K562 (cell line): ENCODE data around the gene ZNF620. TPM values are rescaled to one million over a fixed set of nuclear protein-coding genes. Genes with fewer than 3 reads are reported as not detected.

Experiments
- ETS1 ChIP-seq: conservative IDR thresholded peaks from 2 replicates; pipeline ENCODE4 v1.6.1; 2011; ENCODE audit warnings: low read depth, mild to moderate bottlenecking, low read length; ENCODE audit not compliant: control insufficient read depth
- FOS ChIP-seq: IDR thresholded peaks from 3 replicates; pipeline ENCODE4 v1.6.1; 2011; ENCODE audit not compliant: insufficient read length; ENCODE audit errors: extremely low read depth
- GABPA ChIP-seq: fragments of 200-800 bp; sonication (Bioruptor generic); conservative IDR thresholded peaks from 2 replicates; pipeline ENCODE4 v1.6.1; 2016; ENCODE audit warnings: low read depth, missing genetic modification characterization, missing compliant biosample characterization
- HNRNPL ChIP-seq: fragments of 200-400 bp; formaldehyde crosslinking; IDR thresholded peaks from 2 replicates; pipeline ENCODE4 v1.6.1; 2017; ENCODE audit warnings: low read depth, mild to moderate bottlenecking, low read length
- IFI16 ChIP-seq: fragments of 250-450 bp; sonication (Bioruptor Pico); IDR thresholded peaks from 2 replicates; pipeline ENCODE4 v2.1.2; 2022; ENCODE audit warnings: mild to moderate bottlenecking, inconsistent platforms
- JUN ChIP-seq, 2 experiments: sonication (generic) in 1 of 2; formaldehyde crosslinking in 1 of 2; IDR thresholded peaks; 2 replicates each; pipeline versions ENCODE4 v1.6.1 to v1.8.0; 2012 to 2022; ENCODE audit warnings: borderline replicate concordance in 2 of 2, mild to moderate bottlenecking in 2 of 2, improper control_type of control experiment in 1 of 2, low read depth in 1 of 2, low read length in 1 of 2, missing genetic modification reagents in 1 of 2
- PCBP2 ChIP-seq: fragments of 200-400 bp; formaldehyde crosslinking; IDR thresholded peaks from 2 replicates; pipeline ENCODE4 v1.6.1; 2018; ENCODE audit warnings: low read length, low read depth, mild to moderate bottlenecking, moderate library complexity; ENCODE audit not compliant: poor library complexity, severe bottlenecking
- POLR2A ChIP-seq: fragments of 450-650 bp; conservative IDR thresholded peaks from 2 replicates; pipeline ENCODE4 v1.6.1; 2016
- POU5F1 ChIP-seq: fragments of 150-350 bp; IDR thresholded peaks from 2 replicates; pipeline ENCODE4 v1.6.1; 2014; ENCODE audit warnings: borderline replicate concordance, low read length, low read depth, mild to moderate bottlenecking; ENCODE audit not compliant: partially characterized antibody
- TSC22D4 ChIP-seq: fragments of 450-650 bp; IDR thresholded peaks from 2 replicates; pipeline ENCODE4 v1.6.1; 2016; ENCODE audit warnings: missing genetic modification characterization, missing biosample characterization, control low read depth
- ZBTB17 ChIP-seq: fragments of 450-650 bp; formaldehyde crosslinking; IDR thresholded peaks from 2 replicates; pipeline ENCODE4 v1.4.0; 2020; ENCODE audit warnings: mild to moderate bottlenecking
- ZBTB7A ChIP-seq: IDR thresholded peaks from 2 replicates; pipeline ENCODE4 v1.6.1; 2011; ENCODE audit warnings: low read depth, mild to moderate bottlenecking, low read length, moderate library complexity, borderline replicate concordance; ENCODE audit not compliant: control insufficient read depth
- ZNF589 ChIP-seq: fragments of 200-800 bp; sonication (Bioruptor generic); IDR thresholded peaks from 2 replicates; pipeline ENCODE4 v1.6.1; 2016; ENCODE audit warnings: low read depth, missing genetic modification characterization, missing compliant biosample characterization
- ZNF696 ChIP-seq: fragments of 250-450 bp; sonication (Bioruptor Pico); conservative IDR thresholded peaks from 2 replicates; pipeline ENCODE4 v1.4.0; 2020; ENCODE audit warnings: mild to moderate bottlenecking, moderate library complexity
- ZNF76 ChIP-seq: fragments of 250-450 bp; sonication (Bioruptor Pico); IDR thresholded peaks from 2 replicates; pipeline ENCODE4 v1.4.0; 2020; ENCODE audit warnings: mild to moderate bottlenecking, moderate library complexity, borderline replicate concordance
- polyA plus RNA-seq, 8 experiments: library from polyadenylated mRNA; depleted of rRNA in 4 of 8; stranded (reverse) in 5 of 8; unstranded in 3 of 8; fragments of >200 nt; fragmentation: Nextera tagmentation in 2 of 8; fragmentation: Illumina TruSeq in 1 of 8; extraction: Ambion mirVana in 2 of 8; extraction: Trizol in 1 of 8; gene quantifications; 2 replicates each; pipeline versions ENCODE4 v1.2.1 to v1.2.3, GENCODE V29; 2011 to 2014; ENCODE audit warnings: inconsistent platforms in 1 of 8, missing spikeins in 1 of 8
- total RNA-seq, 7 experiments: library from RNA; depleted of rRNA in 6 of 7; stranded (reverse); fragments of >200 nt in 6 of 7; fragmentation: Illumina TruSeq in 2 of 7; extraction: Trizol in 2 of 7; gene quantifications; 2 replicates each; pipeline versions ENCODE4 v1.2.1 to v1.2.3, GENCODE V29; 2011 to 2021; ENCODE audit warnings: low replicate concordance in 1 of 7
- TF ChIP-seq, protein P1 (sequence below): fragments of 450-650 bp; formaldehyde crosslinking; conservative IDR thresholded peaks from 2 replicates; pipeline ENCODE4 v1.4.0; 2022; ENCODE audit warnings: mild to moderate bottlenecking, missing genetic modification characterization
- TF ChIP-seq, protein P2 (sequence below): sonication (generic); formaldehyde crosslinking; IDR thresholded peaks from 2 replicates; pipeline ENCODE4 v1.8.0; 2022; ENCODE audit warnings: mild to moderate bottlenecking, low read depth, missing genetic modification reagents
- TF ChIP-seq, protein P3 (sequence below), 3 experiments: fragments of 200-800 bp in 1 of 3; fragments of 250-450 bp in 1 of 3; fragments of 450-650 bp in 1 of 3; sonication (Bioruptor Pico) in 1 of 3; sonication (Bioruptor generic) in 1 of 3; formaldehyde crosslinking in 1 of 3; IDR thresholded peaks; 2 replicates each; pipeline versions ENCODE4 v1.6.1 to v1.8.0; 2016 to 2022; ENCODE audit warnings: mild to moderate bottlenecking in 2 of 3, missing genetic modification characterization in 2 of 3, missing compliant biosample characterization in 1 of 3, moderate library complexity in 1 of 3

Gene ZNF620
- total and polyA plus RNA-seq, 9 of the 15 experiments (the other 6 are each of a cell fraction or from before 2014, with no cell fraction given): 1.2 to 5.5 (median 3.3) TPM

DNA sequence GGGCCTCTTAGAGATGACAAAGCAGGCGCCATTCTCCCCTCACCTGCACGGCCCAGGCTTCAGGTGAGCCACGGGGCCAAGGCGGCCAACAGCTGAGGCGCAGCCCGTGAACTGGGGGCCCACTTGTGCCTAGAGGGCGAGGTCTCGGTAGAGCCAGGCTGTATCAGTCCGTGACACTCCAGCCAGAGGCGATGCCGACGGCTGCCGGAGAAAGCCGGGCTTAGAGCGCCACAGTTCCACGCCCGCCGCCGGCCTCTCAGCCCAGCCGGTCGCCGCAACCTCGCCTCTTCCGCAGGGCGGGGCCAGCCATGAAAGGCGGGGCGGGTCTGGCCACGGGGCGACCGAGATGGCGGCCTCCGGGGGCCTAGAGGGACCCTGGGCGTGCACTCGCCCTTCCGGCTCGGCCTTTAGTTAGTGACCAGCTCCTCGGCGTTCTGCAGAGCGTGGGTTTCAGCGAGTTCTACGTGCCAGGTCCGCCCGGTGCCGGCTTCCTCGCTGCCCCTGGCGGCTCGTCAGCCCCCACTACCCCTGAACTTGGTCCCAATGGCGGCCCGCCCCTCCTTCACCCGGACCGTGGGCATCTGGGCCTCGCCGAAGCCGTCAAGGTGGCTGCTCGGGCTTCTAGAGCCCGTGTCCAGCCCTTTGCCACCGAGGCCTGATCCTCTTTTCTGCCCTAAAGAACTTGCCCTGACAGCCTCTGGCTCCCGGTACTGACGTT, 18.9 kb downstream of the ZNF620 start, which contains the start of gene ZNF621 (continued):
- no peak for TF ChIP-seq IFI16 (CRISPR knock-in tag)
- TF ChIP-seq ZBTB17: peak; percentile 60
- peak; percentile 84; the same call in 1 of the 2 replicates for TF ChIP-seq ZBTB7A
- TF ChIP-seq ZNF76 (CRISPR knock-in tag): peak; percentile 13; the same call in 1 of the 2 replicates
- TF ChIP-seq, protein P1, sequence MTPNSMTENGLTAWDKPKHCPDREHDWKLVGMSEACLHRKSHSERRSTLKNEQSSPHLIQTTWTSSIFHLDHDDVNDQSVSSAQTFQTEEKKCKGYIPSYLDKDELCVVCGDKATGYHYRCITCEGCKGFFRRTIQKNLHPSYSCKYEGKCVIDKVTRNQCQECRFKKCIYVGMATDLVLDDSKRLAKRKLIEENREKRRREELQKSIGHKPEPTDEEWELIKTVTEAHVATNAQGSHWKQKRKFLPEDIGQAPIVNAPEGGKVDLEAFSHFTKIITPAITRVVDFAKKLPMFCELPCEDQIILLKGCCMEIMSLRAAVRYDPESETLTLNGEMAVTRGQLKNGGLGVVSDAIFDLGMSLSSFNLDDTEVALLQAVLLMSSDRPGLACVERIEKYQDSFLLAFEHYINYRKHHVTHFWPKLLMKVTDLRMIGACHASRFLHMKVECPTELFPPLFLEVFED (CRISPR knock-in tag): 0 out of 2 replicates have a peak, but pooled peaks have one; percentile 61
- TF ChIP-seq POU5F1: no peak
- peak; percentile 98 for TF ChIP-seq POLR2A
- no peak for TF ChIP-seq TSC22D4
- TF ChIP-seq ETS1: peak; percentile 77; the same call in 1 of the 2 replicates
- TF ChIP-seq GABPA: peak; percentile 93
- no peak for TF ChIP-seq PCBP2
- TF ChIP-seq JUN (IDR thresholded peaks at IDR 0.05; ENCODE audit: borderline replicate concordance, low read depth, low read length): peak; percentile 50; the same call in 1 of the 2 replicates
- no peak for TF ChIP-seq JUN (CRISPR knock-in tag; IDR thresholded peaks at IDR 0.05; ENCODE audit: borderline replicate concordance)
- TF ChIP-seq HNRNPL: peak; percentile 83; the same call in 1 of the 2 replicates
- TF ChIP-seq, protein P2, sequence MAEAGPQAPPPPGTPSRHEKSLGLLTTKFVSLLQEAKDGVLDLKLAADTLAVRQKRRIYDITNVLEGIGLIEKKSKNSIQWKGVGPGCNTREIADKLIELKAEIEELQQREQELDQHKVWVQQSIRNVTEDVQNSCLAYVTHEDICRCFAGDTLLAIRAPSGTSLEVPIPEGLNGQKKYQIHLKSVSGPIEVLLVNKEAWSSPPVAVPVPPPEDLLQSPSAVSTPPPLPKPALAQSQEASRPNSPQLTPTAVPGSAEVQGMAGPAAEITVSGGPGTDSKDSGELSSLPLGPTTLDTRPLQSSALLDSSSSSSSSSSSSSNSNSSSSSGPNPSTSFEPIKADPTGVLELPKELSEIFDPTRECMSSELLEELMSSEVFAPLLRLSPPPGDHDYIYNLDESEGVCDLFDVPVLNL (CRISPR knock-in tag): 0 out of 2 replicates have a peak, but pooled peaks have one; percentile 65
- TF ChIP-seq FOS: no peak
- TF ChIP-seq, protein P3, sequence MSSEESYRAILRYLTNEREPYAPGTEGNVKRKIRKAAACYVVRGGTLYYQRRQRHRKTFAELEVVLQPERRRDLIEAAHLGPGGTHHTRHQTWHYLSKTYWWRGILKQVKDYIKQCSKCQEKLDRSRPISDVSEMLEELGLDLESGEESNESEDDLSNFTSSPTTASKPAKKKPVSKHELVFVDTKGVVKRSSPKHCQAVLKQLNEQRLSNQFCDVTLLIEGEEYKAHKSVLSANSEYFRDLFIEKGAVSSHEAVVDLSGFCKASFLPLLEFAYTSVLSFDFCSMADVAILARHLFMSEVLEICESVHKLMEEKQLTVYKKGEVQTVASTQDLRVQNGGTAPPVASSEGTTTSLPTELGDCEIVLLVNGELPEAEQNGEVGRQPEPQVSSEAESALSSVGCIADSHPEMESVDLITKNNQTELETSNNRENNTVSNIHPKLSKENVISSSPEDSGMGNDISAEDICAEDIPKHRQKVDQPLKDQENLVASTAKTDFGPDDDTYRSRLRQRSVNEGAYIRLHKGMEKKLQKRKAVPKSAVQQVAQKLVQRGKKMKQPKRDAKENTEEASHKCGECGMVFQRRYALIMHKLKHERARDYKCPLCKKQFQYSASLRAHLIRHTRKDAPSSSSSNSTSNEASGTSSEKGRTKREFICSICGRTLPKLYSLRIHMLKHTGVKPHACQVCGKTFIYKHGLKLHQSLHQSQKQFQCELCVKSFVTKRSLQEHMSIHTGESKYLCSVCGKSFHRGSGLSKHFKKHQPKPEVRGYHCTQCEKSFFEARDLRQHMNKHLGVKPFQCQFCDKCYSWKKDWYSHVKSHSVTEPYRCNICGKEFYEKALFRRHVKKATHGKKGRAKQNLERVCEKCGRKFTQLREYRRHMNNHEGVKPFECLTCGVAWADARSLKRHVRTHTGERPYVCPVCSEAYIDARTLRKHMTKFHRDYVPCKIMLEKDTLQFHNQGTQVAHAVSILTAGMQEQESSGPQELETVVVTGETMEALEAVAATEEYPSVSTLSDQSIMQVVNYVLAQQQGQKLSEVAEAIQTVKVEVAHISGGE (CRISPR knock-in tag; IDR thresholded peaks at IDR 0.05): peak in 1 of 3 experiments; percentile 90; a peak in 3 of 6 replicates
- TF ChIP-seq ZNF589 (CRISPR knock-in tag): no peak
- TF ChIP-seq ZNF696 (CRISPR knock-in tag): no peak
